OCI-LY1 (cell line): ENCODE measurements around the gene SCYGR7.

Source experiments
- EZH2 ChIP-seq: fragments of 200-600 bp; sonication (generic), shearing (Covaris generic); IDR thresholded peaks from 2 replicates; pipeline ENCODE4 v1.8.0; 2017; ENCODE audit warnings: borderline replicate concordance, mixed run types, mild to moderate bottlenecking, antibody characterized with exemption, low read length, moderate library complexity, mixed read lengths
- TF ChIP-seq, protein P1 (sequence below): fragments of 200-600 bp; sonication (generic), shearing (Covaris generic); IDR thresholded peaks from 2 replicates; pipeline ENCODE4 v1.5.1; 2017; ENCODE audit warnings: mild to moderate bottlenecking, antibody characterized with exemption, low read length, moderate library complexity, mixed read lengths

GRCh38 chr2:227765788-227766372 is 37.7 kb downstream of the SCYGR7 start:
- TF ChIP-seq, protein P1, sequence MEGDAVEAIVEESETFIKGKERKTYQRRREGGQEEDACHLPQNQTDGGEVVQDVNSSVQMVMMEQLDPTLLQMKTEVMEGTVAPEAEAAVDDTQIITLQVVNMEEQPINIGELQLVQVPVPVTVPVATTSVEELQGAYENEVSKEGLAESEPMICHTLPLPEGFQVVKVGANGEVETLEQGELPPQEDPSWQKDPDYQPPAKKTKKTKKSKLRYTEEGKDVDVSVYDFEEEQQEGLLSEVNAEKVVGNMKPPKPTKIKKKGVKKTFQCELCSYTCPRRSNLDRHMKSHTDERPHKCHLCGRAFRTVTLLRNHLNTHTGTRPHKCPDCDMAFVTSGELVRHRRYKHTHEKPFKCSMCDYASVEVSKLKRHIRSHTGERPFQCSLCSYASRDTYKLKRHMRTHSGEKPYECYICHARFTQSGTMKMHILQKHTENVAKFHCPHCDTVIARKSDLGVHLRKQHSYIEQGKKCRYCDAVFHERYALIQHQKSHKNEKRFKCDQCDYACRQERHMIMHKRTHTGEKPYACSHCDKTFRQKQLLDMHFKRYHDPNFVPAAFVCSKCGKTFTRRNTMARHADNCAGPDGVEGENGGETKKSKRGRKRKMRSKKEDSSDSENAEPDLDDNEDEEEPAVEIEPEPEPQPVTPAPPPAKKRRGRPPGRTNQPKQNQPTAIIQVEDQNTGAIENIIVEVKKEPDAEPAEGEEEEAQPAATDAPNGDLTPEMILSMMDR: no peak
- TF ChIP-seq EZH2: no peak
